C4-2B (cell line): ENCODE results near the gene XAF1.

Experiments used
- H3K27ac ChIP-seq: fragments of 450-650 bp; 2 replicates; pipeline ENCODE4 v1.5.1; 2017
- ZFX ChIP-seq: fragments of 450-650 bp; IDR thresholded peaks from 2 replicates; pipeline ENCODE4 v1.6.1; 2017
- TF ChIP-seq, protein P1 (sequence below): fragments of 450-650 bp; conservative IDR thresholded peaks from 2 replicates; pipeline ENCODE4 v1.5.1; 2017; ENCODE audit warnings: mild to moderate bottlenecking

Gene XAF1

GRCh38 chr17:6780001-6780400, 24.2 kb downstream of the XAF1 start:
- no peak overlapping the region for H3K27ac ChIP-seq
- TF ChIP-seq ZFX = no peak
- TF ChIP-seq, protein P1, sequence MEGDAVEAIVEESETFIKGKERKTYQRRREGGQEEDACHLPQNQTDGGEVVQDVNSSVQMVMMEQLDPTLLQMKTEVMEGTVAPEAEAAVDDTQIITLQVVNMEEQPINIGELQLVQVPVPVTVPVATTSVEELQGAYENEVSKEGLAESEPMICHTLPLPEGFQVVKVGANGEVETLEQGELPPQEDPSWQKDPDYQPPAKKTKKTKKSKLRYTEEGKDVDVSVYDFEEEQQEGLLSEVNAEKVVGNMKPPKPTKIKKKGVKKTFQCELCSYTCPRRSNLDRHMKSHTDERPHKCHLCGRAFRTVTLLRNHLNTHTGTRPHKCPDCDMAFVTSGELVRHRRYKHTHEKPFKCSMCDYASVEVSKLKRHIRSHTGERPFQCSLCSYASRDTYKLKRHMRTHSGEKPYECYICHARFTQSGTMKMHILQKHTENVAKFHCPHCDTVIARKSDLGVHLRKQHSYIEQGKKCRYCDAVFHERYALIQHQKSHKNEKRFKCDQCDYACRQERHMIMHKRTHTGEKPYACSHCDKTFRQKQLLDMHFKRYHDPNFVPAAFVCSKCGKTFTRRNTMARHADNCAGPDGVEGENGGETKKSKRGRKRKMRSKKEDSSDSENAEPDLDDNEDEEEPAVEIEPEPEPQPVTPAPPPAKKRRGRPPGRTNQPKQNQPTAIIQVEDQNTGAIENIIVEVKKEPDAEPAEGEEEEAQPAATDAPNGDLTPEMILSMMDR = no peak

- H3K27ac ChIP-seq = no peak overlapping the region
- TF ChIP-seq ZFX = no peak
- TF ChIP-seq, protein P1 = no peak
Observed at GRCh38 chr17:6780886-6781285, 25.0 kb downstream of the XAF1 start.

GRCh38 chr17:6782244-6782643, 26.4 kb downstream of the XAF1 start:
- no peak overlapping the region for H3K27ac ChIP-seq
- TF ChIP-seq, protein P1 = no peak
- no peak for TF ChIP-seq ZFX

DNA sequence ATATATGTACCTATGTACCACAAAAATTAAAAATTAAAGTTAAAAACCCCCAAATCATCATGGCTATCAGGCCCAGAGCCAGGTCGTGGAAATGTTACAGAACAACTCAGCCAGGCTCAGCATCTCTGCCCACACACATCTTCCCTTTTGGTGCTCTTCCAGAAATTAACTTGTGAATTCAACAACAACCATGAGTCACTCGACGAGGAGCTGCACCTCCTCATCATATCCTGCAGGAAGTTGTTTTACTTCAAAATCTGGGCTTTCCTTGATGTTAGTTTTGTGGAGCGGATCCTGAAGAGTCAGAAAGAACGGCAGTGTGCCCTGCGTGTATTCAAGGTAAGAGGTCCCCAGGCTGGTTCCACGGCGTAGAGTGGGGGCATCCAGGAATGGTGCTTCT, 30.8 kb downstream of the XAF1 start:
- TF ChIP-seq, protein P1 = no peak
- TF ChIP-seq ZFX = no peak
- H3K27ac ChIP-seq = no peak overlapping the region

GRCh38 chr17:6787081-6787693, 31.3 kb downstream of the XAF1 start:
- no peak overlapping the region for H3K27ac ChIP-seq
- TF ChIP-seq, protein P1 = no peak
- no peak for TF ChIP-seq ZFX

DNA sequence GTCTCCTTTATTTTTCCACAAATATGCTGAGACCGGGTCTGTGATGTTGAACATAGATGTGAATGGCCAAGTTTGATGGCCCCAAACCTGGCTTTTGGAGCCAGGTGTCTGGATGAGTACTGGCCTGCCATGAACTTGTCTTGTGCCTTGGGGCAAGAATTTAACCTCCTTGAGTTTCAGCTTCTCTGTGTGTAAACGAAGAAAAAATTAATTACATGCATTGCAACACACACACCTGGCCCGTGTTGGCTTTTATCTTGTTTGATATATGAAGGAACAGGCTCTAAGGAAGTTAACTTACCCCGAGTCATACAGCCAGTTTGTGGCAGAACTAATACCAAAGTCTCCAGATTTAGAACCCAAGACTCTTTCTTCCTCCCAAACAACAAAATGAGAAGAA, 33.3 kb downstream of the XAF1 start:
- TF ChIP-seq ZFX = no peak
- TF ChIP-seq, protein P1 = no peak

DNA sequence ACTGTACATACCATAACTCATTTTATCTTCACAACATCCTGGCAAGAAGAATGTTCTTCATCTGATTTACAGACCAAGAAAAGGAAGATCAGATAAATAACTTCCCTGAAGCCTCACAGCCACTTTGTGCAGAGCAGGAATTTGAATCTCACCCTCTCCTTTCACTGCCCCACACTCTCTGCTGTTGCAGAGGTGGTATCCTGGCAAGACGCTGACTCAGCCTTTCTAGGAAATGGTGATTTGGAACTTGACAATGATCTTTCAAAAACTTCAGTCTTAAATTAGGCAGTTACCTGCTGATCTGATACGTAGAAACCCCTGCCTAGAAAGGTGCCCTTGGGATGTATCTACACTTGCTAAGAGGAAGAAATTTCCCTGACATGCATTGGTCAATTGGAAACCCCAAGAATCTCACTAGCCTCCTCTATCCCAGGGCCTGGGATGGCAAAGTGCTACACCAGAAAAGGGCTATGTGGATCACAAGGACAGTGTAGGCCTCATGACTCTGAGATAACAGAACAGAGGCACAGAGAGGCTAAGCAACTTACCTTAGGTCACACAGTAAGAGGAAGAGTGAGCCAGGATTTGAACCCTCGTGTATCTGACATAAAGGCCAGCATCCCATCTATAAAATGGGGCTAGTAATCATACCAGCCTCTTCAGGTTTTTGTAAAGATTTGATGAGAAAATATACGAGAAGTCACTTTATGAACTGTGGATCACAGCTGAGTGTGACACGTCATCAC, 38.1 kb downstream of the XAF1 start:
- TF ChIP-seq, protein P1 = no peak
- TF ChIP-seq ZFX = no peak
- H3K27ac ChIP-seq = no peak overlapping the region

More for the DNA sequence above, 33.3 kb downstream of the XAF1 start:
- H3K27ac ChIP-seq = no peak overlapping the region
